Naive thymus-derived CD4-positive, alpha-beta T cell (primary cell): ENCODE measurements around the gene PRRG1. TPM values are rescaled to one million over a fixed set of nuclear protein-coding genes. Genes with fewer than 3 reads are reported as not detected.

Experiments used
- ATAC-seq: fragments of 150-1000 bp; cut with Tn5 transposase; 2 replicates; pipeline ENCODE4 v1.10.0; 2021; ENCODE audit warnings: mild to moderate bottlenecking, moderate library complexity
- CTCF ChIA-PET: fragments of 350-600 bp; sonication (Branson Sonifier 250); formaldehyde crosslinking; loops from one replicate; lab custom pipeline; 2021; ENCODE audit warnings: antibody characterized with exemption; lab: Charles Lee
- POLR2A ChIA-PET: fragments of 350-600 bp; sonication (Branson Sonifier 250); formaldehyde crosslinking; loops from one replicate; lab custom pipeline; 2021; ENCODE audit warnings: antibody characterized with exemption, inconsistent platforms; lab: Charles Lee
- DNase-seq, 9 donors: peaks; one replicate each; pipeline versions ENCODE4 v3.0.0 to v3.0.0-alpha.2; 2020 to 2022; ENCODE audit warnings: mixed read lengths in 1 of 9
- H3K27ac ChIP-seq: one replicate; pipeline ENCODE4 v1.7.0; 2013; ENCODE audit warnings: mild to moderate bottlenecking, low read depth, low read length, moderate library complexity
- H3K27me3 ChIP-seq, 2 donors: one replicate each; pipeline ENCODE4 v1.7.0; 2013; ENCODE audit warnings: low read length in 2 of 2, mild to moderate bottlenecking in 2 of 2, moderate library complexity in 2 of 2; ENCODE audit not compliant: control insufficient read depth in 2 of 2, insufficient read depth in 2 of 2
- H3K36me3 ChIP-seq, 3 experiments: 1 replicate in 2 of 3; 2 replicates in 1 of 3; pipeline ENCODE4 v1.7.0; 2013; ENCODE audit warnings: low read length in 3 of 3, mild to moderate bottlenecking in 3 of 3, moderate library complexity in 1 of 3; ENCODE audit not compliant: insufficient read depth in 3 of 3, control insufficient read depth in 2 of 3
- H3K4me1 ChIP-seq, 2 donors: one replicate each; pipeline ENCODE4 v1.7.0; 2013; ENCODE audit warnings: low read length in 2 of 2, mild to moderate bottlenecking in 2 of 2, moderate library complexity in 1 of 2; ENCODE audit not compliant: control insufficient read depth in 2 of 2, insufficient read depth in 2 of 2
- H3K4me3 ChIP-seq: 2 replicates; pipeline ENCODE4 v1.7.0; 2013; ENCODE audit warnings: mild to moderate bottlenecking, low read length
- H3K9me3 ChIP-seq, 3 experiments: 1 replicate in 2 of 3; 2 replicates in 1 of 3; pipeline ENCODE4 v1.7.0; 2013; ENCODE audit warnings: low read length in 3 of 3; ENCODE audit not compliant: control insufficient read depth in 2 of 3
- H3K27ac Mint-ChIP-seq, 9 donors: one replicate each; pipeline ENCODE4 v1.8.0; 2020 to 2022; ENCODE audit warnings: mixed read lengths in 9 of 9, mild to moderate bottlenecking in 8 of 9, moderate library complexity in 5 of 9, inconsistent platforms in 2 of 9
- H3K27me3 Mint-ChIP-seq, 5 donors: one replicate each; pipeline ENCODE4 v1.8.0; 2021 to 2022; ENCODE audit warnings: mixed read lengths in 5 of 5, mild to moderate bottlenecking in 1 of 5
- H3K36me3 Mint-ChIP-seq, 5 donors: one replicate each; pipeline ENCODE4 v1.8.0; 2020 to 2022; ENCODE audit warnings: mixed read lengths in 5 of 5, mild to moderate bottlenecking in 3 of 5, inconsistent platforms in 1 of 5
- H3K4me1 Mint-ChIP-seq, 7 donors: one replicate each; pipeline ENCODE4 v1.8.0; 2020 to 2022; ENCODE audit warnings: mixed read lengths in 7 of 7, mild to moderate bottlenecking in 3 of 7, inconsistent platforms in 1 of 7
- H3K4me3 Mint-ChIP-seq, 10 donors: one replicate each; pipeline ENCODE4 v1.8.0; 2020 to 2022; ENCODE audit warnings: mild to moderate bottlenecking in 10 of 10, mixed read lengths in 10 of 10, moderate library complexity in 6 of 10, inconsistent platforms in 2 of 10
- H3K9me3 Mint-ChIP-seq, 11 donors: one replicate each; pipeline ENCODE4 v1.8.0; 2020 to 2022; ENCODE audit warnings: mixed read lengths in 11 of 11, mild to moderate bottlenecking in 4 of 11, inconsistent platforms in 1 of 11, moderate library complexity in 1 of 11
- intact Hi-C, 2 donors: fragments of 100-400 bp; cut with micrococcal nuclease; formaldehyde crosslinking; loops; one replicate each; pipeline ENCODE4 v1.15.1; 2023
- polyA plus RNA-seq, 2 donors: library from polyadenylated mRNA; unstranded; fragments of 300-500 nt; fragmentation: Illumina TruSeq; gene quantifications; one replicate each; pipeline ENCODE4 v1.2.3, GENCODE V29; 2021
- total RNA-seq, 6 experiments: library from RNA in 5 of 6; stranded (reverse) in 5 of 6; gene quantifications; 1 replicate in 5 of 6; 2 replicates in 1 of 6; pipeline ENCODE4 v1.2.3 and lab custom pipeline; 2021 to 2026

The PRRG1 gene
- total and polyA plus RNA-seq, 7 experiments from 2014 or later, result 0.17 TPM; not detected in 6

DNA sequence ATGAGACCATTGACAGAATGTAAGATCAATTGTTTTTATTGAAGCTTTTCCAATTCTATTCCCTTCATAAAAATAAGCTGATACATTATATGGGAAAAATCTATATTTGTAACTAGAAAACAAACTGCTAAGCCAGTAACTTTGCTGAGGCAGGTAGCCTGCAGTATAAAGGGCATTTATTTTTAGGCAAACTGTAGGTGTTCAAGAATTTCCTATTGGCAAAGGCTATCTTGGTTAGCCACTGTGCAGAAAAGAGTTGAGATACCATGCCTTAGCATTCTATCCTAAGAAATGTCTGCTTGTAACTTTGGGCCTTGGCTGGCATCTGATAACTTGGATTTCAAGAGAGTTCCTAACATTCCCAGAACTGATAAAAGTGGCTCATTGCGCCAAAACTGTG, 18.5 kb upstream of the PRRG1 start:
- intact Hi-C loops, result no loop called here
- ChIA-PET POLR2A (no interaction called here), CTCF (no interaction called here)
- no peaks in the 10 kb centered on the region for H3K27me3 ChIP-seq
- DNase-seq, result no peak
- Mint-ChIP-seq H3K27me3 (no peaks in the 10 kb centered on the region), H3K36me3 (no peaks in the 10 kb centered on the region), H3K4me1 (no peaks in the 10 kb centered on the region), H3K9me3 (no peaks in the 10 kb centered on the region), H3K4me3 (no peak overlapping the region), H3K27ac (no peak overlapping the region)
- H3K9me3 ChIP-seq, result no peaks in the 10 kb centered on the region
- no peak overlapping the region for H3K27ac ChIP-seq
- no peaks in the 10 kb centered on the region for H3K36me3 ChIP-seq
- H3K4me1 ChIP-seq, result no peaks in the 10 kb centered on the region
- ATAC-seq, result no peak
- H3K4me3 ChIP-seq, result no peak overlapping the region

DNA sequence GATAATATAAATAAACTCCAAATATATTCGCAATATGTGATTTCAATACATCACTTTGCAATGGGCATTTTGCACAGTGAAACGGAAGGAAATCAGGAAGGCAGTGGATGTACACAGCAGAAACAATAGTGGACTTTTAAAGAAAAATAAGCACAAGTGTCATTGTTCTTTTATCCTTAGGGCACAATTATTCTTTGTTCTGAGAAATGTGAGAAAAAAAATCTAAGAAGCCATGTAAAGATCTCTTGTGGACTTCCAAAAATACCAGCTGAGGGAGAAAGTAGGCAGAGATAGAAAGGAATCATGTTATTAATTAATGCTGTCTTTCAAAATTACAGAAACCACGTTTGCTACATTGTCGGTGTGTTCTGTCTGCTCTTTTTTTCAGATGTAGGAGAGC, 17.6 kb upstream of the PRRG1 start:
- no peaks in the 10 kb centered on the region for H3K27me3 ChIP-seq
- POLR2A ChIA-PET, result no interaction called here
- H3K4me1 Mint-ChIP-seq, result no peaks in the 10 kb centered on the region
- H3K27ac ChIP-seq, result no peak overlapping the region
- no peaks in the 10 kb centered on the region for H3K36me3 Mint-ChIP-seq
- no peak overlapping the region for H3K27ac Mint-ChIP-seq
- DNase-seq (no peak), ATAC-seq (no peak)
- CTCF ChIA-PET, result no interaction called here
- intact Hi-C loops, result no loop called here
- no peaks in the 10 kb centered on the region for H3K36me3 ChIP-seq
- peaks cover 0 to 3% (median 0%) of the 10 kb centered on the region in 11 donors for H3K9me3 Mint-ChIP-seq
- H3K9me3 ChIP-seq, result no peaks in the 10 kb centered on the region
- no peak overlapping the region for H3K4me3 Mint-ChIP-seq
- no peaks in the 10 kb centered on the region for H3K4me1 ChIP-seq
- H3K27me3 Mint-ChIP-seq, result no peaks in the 10 kb centered on the region
- no peak overlapping the region for H3K4me3 ChIP-seq

DNA sequence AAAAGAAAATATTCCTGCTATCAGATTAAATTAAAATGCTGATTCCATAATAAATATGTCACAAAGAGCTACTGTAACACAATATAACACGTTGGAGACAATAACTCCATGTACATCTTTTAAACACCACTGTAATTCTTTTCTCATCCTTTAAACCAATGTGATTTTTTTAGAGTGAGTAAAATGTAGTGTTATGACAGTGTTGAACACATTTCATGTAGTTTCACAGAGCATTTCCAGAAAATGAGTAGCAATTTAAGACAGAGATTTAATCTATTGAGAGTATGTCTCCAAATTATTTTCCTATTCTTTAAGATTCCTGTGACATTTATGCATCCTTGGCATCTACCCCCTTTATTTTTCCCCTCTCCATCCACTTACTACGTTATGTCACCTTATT, 17.1 kb upstream of the PRRG1 start:
- ChIA-PET CTCF (no interaction called here), POLR2A (no interaction called here)
- Mint-ChIP-seq H3K9me3 (peaks cover 0 to 3% (median 0%) of the 10 kb centered on the region in 11 donors), H3K4me3 (no peak overlapping the region), H3K27ac (no peak overlapping the region), H3K36me3 (no peaks in the 10 kb centered on the region), H3K27me3 (peaks cover 0 to 3% (median 0%) of the 10 kb centered on the region in 5 donors), H3K4me1 (no peaks in the 10 kb centered on the region)
- Histone ChIP-seq H3K9me3 (no peaks in the 10 kb centered on the region), H3K4me3 (no peak overlapping the region), H3K27ac (no peak overlapping the region), H3K36me3 (no peaks in the 10 kb centered on the region), H3K4me1 (no peaks in the 10 kb centered on the region), H3K27me3 (no peaks in the 10 kb centered on the region)
- ATAC-seq, result no peak
- intact Hi-C loops, result no loop called here
- DNase-seq, result no peak

DNA sequence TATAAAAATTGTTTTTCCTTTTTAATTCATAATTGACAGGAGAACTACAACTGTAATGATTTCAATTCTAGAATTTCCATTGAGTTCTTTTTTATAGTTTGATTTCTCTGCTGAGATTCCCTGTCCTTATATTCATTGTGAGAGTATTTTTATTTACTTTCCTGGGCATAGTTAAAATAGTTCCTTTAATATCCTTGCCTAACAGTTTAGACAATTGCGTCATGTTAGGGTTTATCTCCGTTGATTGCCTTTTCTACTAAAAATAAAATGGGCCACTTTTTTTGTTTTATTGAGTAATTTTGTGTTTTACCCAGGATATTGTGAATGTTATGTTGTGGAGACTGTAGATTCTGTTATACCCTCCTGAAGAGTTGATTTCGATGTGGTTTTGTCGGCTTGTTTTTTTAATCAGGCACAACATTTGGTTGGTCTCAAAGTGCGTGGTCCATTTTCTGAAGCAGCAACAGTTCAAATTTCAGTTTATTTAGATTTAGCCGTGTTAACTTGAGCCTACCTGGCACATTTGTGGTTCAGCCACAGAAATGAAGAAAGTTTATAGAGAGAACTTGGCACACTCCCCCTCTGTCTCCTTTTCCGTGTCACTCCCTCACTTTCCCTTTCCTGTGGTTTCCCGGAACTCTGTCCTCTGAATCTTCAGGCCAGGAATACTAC, 16.0 kb upstream of the PRRG1 start:
- no peak overlapping the region for H3K27ac Mint-ChIP-seq
- no peaks in the 10 kb centered on the region for H3K4me1 Mint-ChIP-seq
- H3K9me3 Mint-ChIP-seq, result peaks cover 0 to 3% (median 0%) of the 10 kb centered on the region in 11 donors
- H3K4me3 Mint-ChIP-seq, result no peak overlapping the region
- POLR2A ChIA-PET, result no interaction called here
- Histone ChIP-seq H3K4me1 (no peaks in the 10 kb centered on the region), H3K27ac (no peak overlapping the region), H3K4me3 (no peak overlapping the region), H3K27me3 (no peaks in the 10 kb centered on the region), H3K36me3 (no peaks in the 10 kb centered on the region), H3K9me3 (no peaks in the 10 kb centered on the region)
- DNase-seq, result no peak
- H3K36me3 Mint-ChIP-seq, result no peaks in the 10 kb centered on the region
- CTCF ChIA-PET, result no interaction called here
- H3K27me3 Mint-ChIP-seq, result peaks cover 0 to 3% (median 0%) of the 10 kb centered on the region in 5 donors
- ATAC-seq, result no peak
- intact Hi-C loops, result no loop called here

DNA sequence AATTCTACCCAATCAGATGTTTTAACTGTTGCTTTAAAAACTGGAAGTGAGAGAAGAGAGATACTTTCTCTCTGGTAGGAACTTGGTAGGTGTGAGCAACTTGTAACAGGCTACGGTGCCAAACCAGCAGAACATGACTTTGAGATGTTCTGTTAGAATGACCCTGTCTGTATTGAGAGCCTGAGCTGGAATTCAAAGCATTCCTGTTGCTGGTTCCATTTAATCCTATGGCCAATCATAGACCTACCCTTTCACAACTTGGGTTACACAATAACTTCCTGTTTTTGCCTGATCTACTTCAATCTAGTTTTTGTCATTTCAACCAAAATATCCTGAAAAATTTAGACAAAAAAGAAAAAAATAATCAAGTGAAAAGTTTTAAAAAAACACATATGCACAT, 1.7 kb upstream of the PRRG1 start:
- H3K36me3 ChIP-seq, result no peaks in the 10 kb centered on the region
- CTCF ChIA-PET, result no interaction called here
- no peaks in the 10 kb centered on the region for H3K4me1 ChIP-seq
- POLR2A ChIA-PET, result no interaction called here
- intact Hi-C loops, result no loop called here
- peaks cover 0 to 5% of the 10 kb centered on the region in 2 donors for H3K27me3 ChIP-seq
- H3K27ac ChIP-seq, result no peak overlapping the region
- Mint-ChIP-seq H3K27me3 (peaks cover 21 to 39% (median 32%) of the 10 kb centered on the region in 5 donors), H3K4me1 (peaks cover 0 to 10% (median 5%) of the 10 kb centered on the region in 7 donors), H3K27ac (no peak overlapping the region), H3K4me3 (no peak overlapping the region), H3K9me3 (peaks cover 0 to 5% (median 0%) of the 10 kb centered on the region in 11 donors), H3K36me3 (no peaks in the 10 kb centered on the region)
- no peak for ATAC-seq
- DNase-seq, result no peak
- H3K4me3 ChIP-seq, result no peak overlapping the region
- H3K9me3 ChIP-seq, result no peaks in the 10 kb centered on the region

DNA sequence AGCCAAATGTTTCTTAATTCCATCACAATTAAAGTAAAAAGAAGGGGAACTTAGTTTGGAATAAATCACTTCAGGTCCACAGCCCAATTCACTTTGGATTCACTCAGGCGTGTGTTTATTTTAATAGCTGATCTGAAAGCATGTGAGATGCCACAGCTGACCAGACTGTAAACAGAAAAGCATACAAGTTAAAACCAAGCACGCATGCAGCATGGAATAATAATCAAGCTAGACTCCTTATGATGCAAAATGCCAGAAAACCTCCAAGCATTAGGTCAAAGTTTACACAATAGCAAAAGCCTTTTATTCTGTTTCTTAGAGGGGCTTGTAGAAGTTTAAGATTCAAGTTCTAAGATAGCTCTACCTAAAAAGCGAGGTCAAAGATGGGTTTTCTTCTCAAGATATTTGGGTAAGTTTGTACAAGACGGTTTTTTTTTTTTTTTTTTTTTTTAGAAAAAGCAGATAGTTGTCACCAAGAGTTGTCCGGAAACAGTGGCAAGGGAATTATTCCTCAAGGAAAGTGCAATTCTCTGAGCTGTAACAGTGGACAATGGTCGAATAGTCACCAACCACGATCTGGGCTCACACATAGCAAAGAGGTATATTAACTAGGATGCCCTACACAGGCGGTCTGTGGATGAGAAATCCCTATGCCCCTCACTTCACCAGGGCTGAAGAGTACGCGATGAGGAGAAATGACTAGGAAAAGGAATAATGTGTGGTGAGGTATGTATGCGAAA, 763 bp upstream of the PRRG1 start:
- H3K4me3 Mint-ChIP-seq, result peak overlapping the region in 9 of 10 donors; percentile 10 to 69 (median 34)

DNA sequence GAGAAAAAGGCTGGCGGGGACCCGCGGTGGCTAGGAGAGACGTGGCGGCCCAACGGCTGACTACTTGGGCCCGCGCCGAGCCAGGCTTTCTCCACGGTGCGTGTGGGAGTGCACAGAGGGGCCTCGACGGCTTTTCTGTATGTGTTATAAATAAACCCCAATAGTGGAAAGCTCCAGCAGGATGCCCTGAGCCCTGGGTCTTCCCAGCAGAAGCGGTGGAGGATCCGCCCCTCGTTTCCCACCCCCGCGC, 268 bp upstream of the PRRG1 start:
- no peak for DNase-seq
- peaks cover 0 to 5% (median 0%) of the 10 kb centered on the region in 11 donors for H3K9me3 Mint-ChIP-seq
- H3K27ac ChIP-seq, result no peak overlapping the region
- peaks cover 21 to 40% (median 32%) of the 10 kb centered on the region in 5 donors for H3K27me3 Mint-ChIP-seq
- H3K4me3 Mint-ChIP-seq, result peak overlapping the region in 8 of 10 donors; percentile 10 to 69 (median 43)
- H3K9me3 ChIP-seq, result no peaks in the 10 kb centered on the region
- CTCF ChIA-PET, result no interaction called here
- POLR2A ChIA-PET, result no interaction called here
- H3K36me3 ChIP-seq, result no peaks in the 10 kb centered on the region
- peaks cover 0 to 5% of the 10 kb centered on the region in 2 donors for H3K27me3 ChIP-seq
- peaks cover 0 to 10% (median 5%) of the 10 kb centered on the region in 7 donors for H3K4me1 Mint-ChIP-seq
- intact Hi-C loops, result no loop called here
- no peaks in the 10 kb centered on the region for H3K36me3 Mint-ChIP-seq
- H3K27ac Mint-ChIP-seq, result no peak overlapping the region
- no peak for ATAC-seq
- H3K4me3 ChIP-seq, result no peak overlapping the region
- no peaks in the 10 kb centered on the region for H3K4me1 ChIP-seq

More for the DNA sequence above, 763 bp upstream of the PRRG1 start:
- no peak for DNase-seq
- peaks cover 0 to 10% (median 5%) of the 10 kb centered on the region in 7 donors for H3K4me1 Mint-ChIP-seq
- H3K9me3 Mint-ChIP-seq, result peaks cover 0 to 5% (median 0%) of the 10 kb centered on the region in 11 donors
- H3K36me3 Mint-ChIP-seq, result no peaks in the 10 kb centered on the region
- no peak for ATAC-seq
- Histone ChIP-seq H3K27me3 (peaks cover 0 to 5% of the 10 kb centered on the region in 2 donors), H3K27ac (no peak overlapping the region), H3K4me1 (no peaks in the 10 kb centered on the region), H3K36me3 (no peaks in the 10 kb centered on the region), H3K9me3 (no peaks in the 10 kb centered on the region), H3K4me3 (no peak overlapping the region)
- H3K27ac Mint-ChIP-seq, result no peak overlapping the region
- intact Hi-C loops, result no loop called here
- ChIA-PET CTCF (no interaction called here), POLR2A (no interaction called here)
- peaks cover 21 to 39% (median 32%) of the 10 kb centered on the region in 5 donors for H3K27me3 Mint-ChIP-seq
